OCI-LY7 (cell line): ENCODE results near the gene GLRX3.

Experiments used
- CTCF ChIP-seq: fragments of 200-600 bp; sonication (generic); conservative IDR thresholded peaks from 2 replicates; pipeline ENCODE4 v1.5.1; 2014; ENCODE audit warnings: mild to moderate bottlenecking, antibody characterized with exemption, low read length, moderate library complexity, mixed read lengths
- EZH2phosphoT487 ChIP-seq: fragments of 200-600 bp; sonication (generic); IDR thresholded peaks from 2 replicates; pipeline ENCODE4 v1.6.1; 2018; ENCODE audit warnings: low read depth, borderline replicate concordance, mild to moderate bottlenecking, mixed run types, antibody characterized with exemption, low read length, moderate library complexity, mixed read lengths

GRCh38 chr10:130220251-130221185 lies 84.3 kb downstream of the GLRX3 start:
- no peak for TF ChIP-seq CTCF
- no peak for TF ChIP-seq EZH2phosphoT487
